Karpas-422 (cell line): ENCODE data around the gene HEXIM1. TPM values are rescaled to one million over a fixed set of nuclear protein-coding genes. Genes with fewer than 3 reads are reported as not detected.

Experiments
- DNase-seq: peaks from one replicate; pipeline ENCODE4 v3.0.0-alpha.2; 2015
- H2AFZ ChIP-seq: fragments of 200-600 bp; sonication (generic); 2 replicates; pipeline ENCODE4 v1.6.1; 2014; ENCODE audit warnings: antibody characterized with exemption, low read length, mixed read lengths
- H3K27ac ChIP-seq: fragments of 200-600 bp; sonication (generic); 2 replicates; pipeline ENCODE4 v1.5.1; 2014; ENCODE audit warnings: mild to moderate bottlenecking, low read length, moderate library complexity
- H3K27me3 ChIP-seq: fragments of 200-600 bp; sonication (generic); 2 replicates; pipeline ENCODE4 v1.6.1; 2014; ENCODE audit warnings: low read length, mixed read lengths
- H3K36me3 ChIP-seq: fragments of 200-600 bp; sonication (generic); 2 replicates; pipeline ENCODE4 v1.6.1; 2014; ENCODE audit warnings: low read length, mixed read lengths; ENCODE audit not compliant: insufficient read depth
- H3K4me1 ChIP-seq: fragments of 200-600 bp; sonication (generic); 2 replicates; pipeline ENCODE4 v1.6.1; 2014; ENCODE audit warnings: mild to moderate bottlenecking, low read length, mixed read lengths
- H3K4me2 ChIP-seq: fragments of 200-600 bp; sonication (generic); 2 replicates; pipeline ENCODE4 v1.6.1; 2014; ENCODE audit warnings: low read length, low read depth, mild to moderate bottlenecking; ENCODE audit not compliant: poor library complexity, severe bottlenecking
- H3K4me3 ChIP-seq: fragments of 200-600 bp; sonication (generic); 2 replicates; pipeline ENCODE4 v1.5.1; 2014; ENCODE audit warnings: mild to moderate bottlenecking, antibody characterized with exemption, low read length, mixed read lengths
- H3K79me2 ChIP-seq: fragments of 200-600 bp; sonication (generic); 2 replicates; pipeline ENCODE4 v1.6.1; 2014; ENCODE audit warnings: mild to moderate bottlenecking, low read length, mixed read lengths
- H3K9ac ChIP-seq: fragments of 200-600 bp; sonication (generic); 2 replicates; pipeline ENCODE4 v1.6.0; 2014; ENCODE audit warnings: low read length
- H3K9me2 ChIP-seq: fragments of 200-600 bp; sonication (generic), shearing (Covaris generic); replicated peaks from 2 replicates; pipeline ENCODE4 v1.6.0; 2014; ENCODE audit warnings: mild to moderate bottlenecking, low read length, moderate library complexity; ENCODE audit not compliant: insufficient read depth
- H3K9me3 ChIP-seq: fragments of 300-700, 200-600 bp; sonication (generic); 2 replicates; pipeline ENCODE4 v1.6.1; 2014; ENCODE audit warnings: low read length, mixed read lengths
- H4K20me1 ChIP-seq: fragments of 200-600 bp; sonication (generic); 2 replicates; pipeline ENCODE4 v1.6.1; 2014; ENCODE audit warnings: mild to moderate bottlenecking, antibody characterized with exemption, low read length, low read depth; ENCODE audit not compliant: insufficient read depth
- total RNA-seq: library from RNA; depleted of rRNA; stranded (reverse); fragments of >200 nt; shearing (Covaris generic); gene quantifications from 2 replicates; pipeline ENCODE4 v1.2.3, GENCODE V29; 2014; ENCODE audit warnings: low replicate concordance

The HEXIM1 gene
- total RNA-seq, 1 experiment from 2014 or later: 3.5 TPM

DNA sequence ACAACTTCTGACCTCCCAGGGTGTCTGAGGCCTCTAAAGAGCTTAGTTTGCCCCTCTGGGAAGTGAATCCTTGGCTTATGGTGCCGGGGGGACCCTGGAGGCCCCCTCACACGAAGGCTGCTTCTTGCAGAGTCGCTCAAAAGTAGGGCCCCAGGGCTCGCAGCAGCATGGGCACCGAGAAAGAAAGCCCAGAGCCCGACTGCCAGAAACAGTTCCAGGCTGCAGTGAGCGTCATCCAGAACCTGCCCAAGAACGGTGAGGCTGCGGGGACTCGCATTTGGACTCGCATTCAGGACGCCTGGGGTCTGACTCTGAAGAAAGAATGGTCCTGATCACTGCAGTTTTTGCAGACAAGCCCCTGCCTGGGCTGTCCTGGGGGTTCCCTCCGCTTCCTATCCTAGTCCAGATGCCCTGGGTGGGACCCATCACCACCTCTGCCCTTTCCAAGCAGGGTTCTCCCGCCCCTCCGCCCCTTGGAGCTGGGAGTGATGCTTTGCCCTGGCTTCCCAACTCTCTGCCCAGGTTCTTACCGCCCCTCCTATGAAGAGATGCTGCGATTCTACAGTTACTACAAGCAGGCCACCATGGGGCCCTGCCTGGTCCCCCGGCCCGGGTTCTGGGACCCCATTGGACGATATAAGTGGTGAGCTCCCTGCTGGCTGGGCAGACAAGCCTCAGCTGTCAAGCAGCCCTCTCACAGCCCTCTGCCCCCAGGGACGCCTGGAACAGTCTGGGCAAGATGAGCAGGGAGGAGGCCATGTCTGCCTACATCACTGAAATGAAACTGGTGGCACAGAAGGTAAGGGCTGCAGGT, 12.1 kb upstream of the HEXIM1 start:
- Histone ChIP-seq H3K79me2 (no peaks in the 10 kb centered on the region), H2AFZ (peak overlapping the region; percentile 95), H3K4me1 (peaks cover 23% of the 10 kb centered on the region), H3K27ac (no peak overlapping the region), H4K20me1 (no peaks in the 10 kb centered on the region), H3K9me3 (no peaks in the 10 kb centered on the region), H3K9me2 (no peaks in the 10 kb centered on the region), H3K36me3 (no peaks in the 10 kb centered on the region), H3K9ac (peak overlapping the region; percentile 67), H3K4me3 (peak overlapping the region; percentile 68), H3K27me3 (no peaks in the 10 kb centered on the region), H3K4me2 (peak overlapping the region; percentile 89)
- DNase-seq: no peak

DNA sequence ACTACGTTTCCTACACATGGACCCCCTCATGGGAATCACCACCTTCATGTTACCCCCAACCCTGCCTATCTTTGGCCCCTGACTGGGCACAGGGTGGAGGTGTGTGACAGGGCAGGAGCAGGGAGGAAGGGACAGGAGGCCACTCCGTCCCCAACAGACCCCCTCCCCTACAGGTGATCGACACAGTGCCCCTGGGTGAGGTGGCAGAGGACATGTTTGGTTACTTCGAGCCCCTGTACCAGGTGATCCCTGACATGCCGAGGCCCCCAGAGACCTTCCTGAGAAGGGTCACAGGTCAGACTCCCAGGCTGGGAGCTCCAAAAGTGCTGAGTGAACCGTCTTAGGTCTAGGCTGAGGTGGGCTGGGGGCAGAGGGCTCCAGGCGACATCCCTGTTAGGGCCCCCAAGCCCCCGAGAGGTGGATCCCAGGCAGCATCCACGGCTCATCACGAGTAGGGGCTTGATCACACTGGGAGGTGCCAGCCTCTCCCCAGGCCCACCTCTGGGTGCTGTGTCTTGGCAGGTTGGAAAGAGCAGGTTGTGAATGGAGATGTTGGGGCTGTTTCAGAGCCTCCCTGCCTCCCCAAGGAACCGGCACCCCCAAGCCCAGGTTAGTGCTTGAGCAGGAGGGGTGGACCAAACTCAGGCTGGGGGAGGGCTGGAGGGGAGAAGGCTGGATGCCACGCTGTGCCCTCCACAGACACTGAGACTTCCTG, 11.3 kb upstream of the HEXIM1 start:
- DNase-seq: no peak
- no peaks in the 10 kb centered on the region for H3K9me2 ChIP-seq
- no peaks in the 10 kb centered on the region for H4K20me1 ChIP-seq
- H3K4me3 ChIP-seq: no peak overlapping the region
- H3K79me2 ChIP-seq: no peaks in the 10 kb centered on the region
- H3K9ac ChIP-seq: no peak overlapping the region
- H3K27me3 ChIP-seq: no peaks in the 10 kb centered on the region
- H3K9me3 ChIP-seq: no peaks in the 10 kb centered on the region
- no peak overlapping the region for H2AFZ ChIP-seq
- H3K27ac ChIP-seq: no peak overlapping the region
- no peak overlapping the region for H3K4me2 ChIP-seq
- no peaks in the 10 kb centered on the region for H3K36me3 ChIP-seq
- peaks cover 21% of the 10 kb centered on the region for H3K4me1 ChIP-seq

DNA sequence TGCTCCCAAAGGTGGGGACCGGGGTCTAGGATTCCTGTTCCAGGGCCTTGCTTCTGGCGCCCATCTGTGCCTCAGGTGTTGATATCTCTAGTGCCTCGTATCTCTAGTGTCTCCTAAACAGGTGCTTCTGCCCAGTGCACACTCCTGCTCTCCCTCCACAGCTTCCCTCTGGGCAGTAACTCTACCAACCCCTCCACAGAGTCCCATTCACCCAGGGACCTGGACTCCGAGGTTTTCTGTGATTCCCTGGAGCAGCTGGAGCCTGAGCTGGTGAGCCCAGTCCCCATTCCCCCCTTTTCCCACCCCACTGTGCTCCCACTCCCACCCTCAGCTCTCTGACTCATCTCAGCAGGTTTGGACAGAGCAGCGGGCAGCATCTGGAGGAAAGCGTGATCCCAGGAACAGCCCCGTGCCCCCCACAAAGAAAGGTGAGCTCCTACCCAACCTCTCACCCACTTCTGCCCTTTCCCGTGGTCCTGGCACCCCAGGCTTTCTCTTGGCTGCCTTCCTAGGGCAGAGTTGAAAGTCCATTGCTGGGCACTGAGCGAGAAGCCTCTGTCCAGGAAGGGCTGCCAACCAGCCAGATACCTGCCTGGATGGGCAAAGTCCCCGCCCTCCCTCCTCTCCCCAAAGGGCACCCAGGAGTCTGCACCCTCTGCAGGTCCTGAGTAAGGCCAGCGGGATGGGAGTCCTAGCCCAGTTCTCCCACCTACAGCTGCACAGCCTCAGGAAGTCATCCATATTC, 10.5 kb upstream of the HEXIM1 start:
- Histone ChIP-seq H3K4me2 (no peak overlapping the region), H3K27me3 (no peaks in the 10 kb centered on the region), H3K27ac (no peak overlapping the region), H3K79me2 (no peaks in the 10 kb centered on the region), H3K9me3 (no peaks in the 10 kb centered on the region), H3K9me2 (no peaks in the 10 kb centered on the region), H3K36me3 (no peaks in the 10 kb centered on the region), H2AFZ (no peak overlapping the region), H3K4me3 (no peak overlapping the region), H3K9ac (no peak overlapping the region), H4K20me1 (no peaks in the 10 kb centered on the region), H3K4me1 (peaks cover 17% of the 10 kb centered on the region)
- no peak for DNase-seq

DNA sequence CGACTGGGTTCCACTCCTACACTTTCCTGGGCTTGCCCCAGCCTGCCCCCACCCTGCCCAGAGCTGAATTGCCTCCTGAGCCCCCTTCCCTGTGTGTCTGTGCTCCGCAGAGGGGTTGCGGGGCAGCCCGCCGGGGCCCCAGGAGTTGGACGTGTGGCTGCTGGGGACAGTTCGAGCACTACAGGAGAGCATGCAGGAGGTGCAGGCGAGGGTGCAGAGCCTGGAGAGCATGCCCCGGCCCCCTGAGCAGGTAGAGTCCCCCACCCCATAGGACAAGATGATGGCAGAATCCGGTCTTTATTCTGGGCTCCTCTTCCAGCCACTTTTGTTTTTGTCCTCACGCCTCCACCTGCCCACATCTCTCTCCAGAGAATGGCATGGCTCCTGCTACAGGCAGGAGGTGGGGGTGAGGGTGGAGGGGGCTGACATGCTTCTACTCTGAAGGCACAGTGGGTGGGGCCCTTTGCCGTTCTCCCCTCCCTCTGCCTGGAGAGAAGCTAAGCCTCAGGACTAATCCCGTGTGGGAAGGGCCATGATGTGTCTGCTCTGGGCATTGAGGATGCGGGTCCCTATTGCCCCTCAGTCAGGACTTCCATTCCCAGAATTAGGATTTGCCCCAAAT, 9.3 kb upstream of the HEXIM1 start:
- no peak overlapping the region for H3K4me2 ChIP-seq
- DNase-seq: no peak
- H3K9ac ChIP-seq: no peak overlapping the region
- no peaks in the 10 kb centered on the region for H3K27me3 ChIP-seq
- no peaks in the 10 kb centered on the region for H3K79me2 ChIP-seq
- H3K36me3 ChIP-seq: no peaks in the 10 kb centered on the region
- H3K27ac ChIP-seq: no peak overlapping the region
- no peaks in the 10 kb centered on the region for H3K9me3 ChIP-seq
- no peaks in the 10 kb centered on the region for H3K9me2 ChIP-seq
- H4K20me1 ChIP-seq: no peaks in the 10 kb centered on the region
- H3K4me3 ChIP-seq: no peak overlapping the region
- H3K4me1 ChIP-seq: peaks cover 12% of the 10 kb centered on the region
- H2AFZ ChIP-seq: no peak overlapping the region

DNA sequence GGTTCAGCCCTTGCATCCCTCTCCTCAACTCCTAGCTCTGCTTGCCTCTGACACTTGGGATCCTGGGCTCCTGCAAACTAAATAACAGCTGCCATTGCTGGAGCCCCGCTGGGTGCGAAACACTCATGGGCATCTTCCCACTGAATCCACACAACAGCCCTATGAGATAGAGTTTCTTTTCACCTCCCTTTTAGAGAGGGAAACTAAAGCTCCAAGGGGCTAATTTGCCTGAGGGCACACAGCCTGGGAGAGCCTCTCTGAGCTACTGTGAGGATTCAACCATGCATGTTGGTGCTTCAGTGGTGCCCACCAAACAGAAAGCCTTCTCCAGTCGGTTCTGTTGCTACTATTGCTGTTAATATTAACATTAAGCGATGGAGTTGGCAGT, 8.7 kb upstream of the HEXIM1 start:
- Histone ChIP-seq H3K9me2 (no peaks in the 10 kb centered on the region), H3K4me3 (no peak overlapping the region), H3K9ac (no peak overlapping the region), H3K4me2 (no peak overlapping the region), H4K20me1 (no peaks in the 10 kb centered on the region), H3K27ac (no peak overlapping the region), H3K9me3 (no peaks in the 10 kb centered on the region), H3K4me1 (peaks cover 12% of the 10 kb centered on the region), H3K27me3 (no peaks in the 10 kb centered on the region), H3K36me3 (no peaks in the 10 kb centered on the region), H2AFZ (no peak overlapping the region), H3K79me2 (no peaks in the 10 kb centered on the region)
- no peak for DNase-seq

DNA sequence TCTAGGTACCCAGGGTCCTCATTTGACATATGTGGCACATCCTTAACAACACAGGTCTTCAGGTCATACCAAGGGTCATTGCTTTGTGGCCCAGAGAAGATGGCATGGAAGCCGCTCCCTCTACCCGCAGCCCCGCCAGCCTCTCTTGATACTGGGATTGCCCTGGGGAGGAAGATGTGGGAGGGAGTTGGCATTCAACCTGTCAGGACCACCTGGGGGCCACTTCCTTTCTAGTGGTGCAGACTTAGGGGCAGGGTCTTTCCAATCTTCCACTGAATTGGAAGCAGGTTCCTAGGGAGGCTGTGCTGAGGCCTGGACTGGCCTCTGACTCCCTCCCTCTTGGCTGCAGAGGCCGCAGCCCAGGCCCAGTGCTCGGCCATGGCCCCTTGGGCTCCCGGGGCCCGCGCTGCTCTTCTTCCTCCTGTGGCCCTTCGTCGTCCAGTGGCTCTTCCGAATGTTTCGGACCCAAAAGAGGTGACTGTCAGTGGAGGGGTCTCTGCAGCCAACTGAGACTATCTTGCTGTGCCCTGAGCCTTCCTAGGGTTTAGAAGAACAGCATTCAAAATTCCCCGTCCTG, 5.1 kb upstream of the HEXIM1 start:
- H3K27ac ChIP-seq: no peak overlapping the region
- no peaks in the 10 kb centered on the region for H3K9me2 ChIP-seq
- no peak overlapping the region for H3K9ac ChIP-seq
- H2AFZ ChIP-seq: no peak overlapping the region
- no peaks in the 10 kb centered on the region for H3K9me3 ChIP-seq
- DNase-seq: no peak
- no peak overlapping the region for H3K4me2 ChIP-seq
- peaks cover 13% of the 10 kb centered on the region for H3K4me1 ChIP-seq
- no peaks in the 10 kb centered on the region for H3K36me3 ChIP-seq
- H3K4me3 ChIP-seq: no peak overlapping the region
- H3K27me3 ChIP-seq: no peaks in the 10 kb centered on the region
- no peaks in the 10 kb centered on the region for H3K79me2 ChIP-seq
- H4K20me1 ChIP-seq: no peaks in the 10 kb centered on the region

DNA sequence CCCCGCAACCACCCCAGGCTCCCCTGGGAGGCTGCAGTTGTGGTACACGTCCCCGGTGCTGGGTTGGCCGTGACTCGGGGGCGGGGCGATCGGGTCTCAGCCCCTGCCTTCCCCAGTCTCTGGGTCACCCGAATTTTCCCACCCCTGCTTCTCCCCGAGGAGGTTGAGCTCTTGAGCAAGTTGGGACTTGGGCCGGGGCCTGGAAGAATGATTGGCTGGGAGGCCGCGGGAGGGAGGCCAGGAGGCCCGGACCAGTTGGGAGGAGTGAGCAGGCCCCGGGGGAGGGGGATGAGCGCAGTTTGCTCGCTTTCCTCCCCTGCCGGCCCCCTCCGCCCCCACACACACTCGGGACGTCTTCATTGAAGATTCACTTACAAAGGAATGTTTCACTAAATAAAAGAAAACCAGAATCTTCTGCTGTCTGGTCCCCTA, 4.5 kb upstream of the HEXIM1 start:
- Histone ChIP-seq H3K36me3 (no peaks in the 10 kb centered on the region), H3K9me3 (no peaks in the 10 kb centered on the region), H3K27me3 (no peaks in the 10 kb centered on the region), H3K4me3 (no peak overlapping the region), H4K20me1 (peaks cover 2% of the 10 kb centered on the region; the same call in 1 of the 2 replicates), H3K79me2 (no peaks in the 10 kb centered on the region), H3K27ac (no peak overlapping the region), H3K4me2 (no peak overlapping the region), H3K9ac (no peak overlapping the region), H3K4me1 (peaks cover 16% of the 10 kb centered on the region), H2AFZ (no peak overlapping the region), H3K9me2 (no peaks in the 10 kb centered on the region)
- no peak for DNase-seq
